OCI-LY1 (cell line): ENCODE measurements around the gene COL23A1.

Source experiments
- CTCF ChIP-seq: fragments of 200-600 bp; sonication (generic), shearing (Covaris generic); IDR thresholded peaks from 2 replicates; pipeline ENCODE4 v1.5.1; 2017; ENCODE audit warnings: mild to moderate bottlenecking, antibody characterized with exemption, low read length, moderate library complexity, mixed read lengths
- EZH2 ChIP-seq: fragments of 200-600 bp; sonication (generic), shearing (Covaris generic); IDR thresholded peaks from 2 replicates; pipeline ENCODE4 v1.8.0; 2017; ENCODE audit warnings: borderline replicate concordance, mixed run types, mild to moderate bottlenecking, antibody characterized with exemption, low read length, moderate library complexity, mixed read lengths

GRCh38 chr5:178223828-178224335 lies 366.3 kb downstream of the COL23A1 start:
- no peak for TF ChIP-seq CTCF
- no peak for TF ChIP-seq EZH2
